ENCODE data around the gene ETFB. TPM values are rescaled to one million over a fixed set of nuclear protein-coding genes. Genes with fewer than 3 reads are reported as not detected.
"Not testable (repeated sequence)": the region's sequence is repeated elsewhere in the genome, so short reads cannot be mapped to it uniquely, and the experiment has no call there.

ETFB gene
- polyA plus RNA-seq = 100 to 1,000 TPM in 2 of 3 donors, 10 to 100 TPM in 1; 99.6 to 407 (median 224) TPM

- WGBS, 3 donors = 0 to 1% (median 0%) methylated on average over 23 to 27 of the region's 27 CpGs
These were observed at the start of gene ETFB for GRCh38 chr19:51365965-51366388. ETFB (minus strand) TSS chr19:51366388; CDS start chr19:51366326, 62 bp downstream.

DNA sequence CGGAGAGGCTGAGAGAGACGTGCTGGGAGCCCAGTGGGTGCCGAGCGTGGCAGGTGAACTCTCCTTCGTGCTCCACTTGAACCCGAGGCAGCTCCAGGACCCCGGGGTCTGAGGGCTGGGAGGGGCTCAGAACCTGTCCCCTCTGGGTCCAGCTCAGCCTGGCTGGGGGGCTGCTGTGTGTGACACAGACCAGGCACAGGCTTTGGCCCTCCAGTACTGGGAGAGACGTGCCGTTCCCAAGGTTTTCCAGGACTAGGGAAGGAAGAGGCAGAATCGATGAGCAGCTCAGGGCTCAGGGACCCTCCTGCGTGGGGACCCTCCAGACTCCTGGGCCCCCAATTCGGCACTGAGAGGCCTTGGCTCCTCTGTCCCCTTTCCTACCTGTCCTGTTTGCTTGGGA lies 49.0 kb upstream of the ETFB start:
- no peak overlapping the region for H3K27ac ChIP-seq (ENCODE audit: low read depth, low read length)
- WGBS, 3 donors = 71 to 89% (median 83%) methylated on average over 11 to 12 of the region's 12 CpGs

More at GRCh38 chr19:51365965-51366388, at the start of gene ETFB:
- peak within 1 kb of the TSS; percentile 21 for H3K27ac ChIP-seq (ENCODE audit: low read depth, low read length)

- WGBS, 3 donors = 80 to 95% (median 95%) methylated on average over 15 of the region's 15 CpGs
- no peak overlapping the region for H3K27ac ChIP-seq (ENCODE audit: low read depth, low read length)
These were observed 45.0 kb upstream of the ETFB start for GRCh38 chr19:51410950-51411748.

DNA sequence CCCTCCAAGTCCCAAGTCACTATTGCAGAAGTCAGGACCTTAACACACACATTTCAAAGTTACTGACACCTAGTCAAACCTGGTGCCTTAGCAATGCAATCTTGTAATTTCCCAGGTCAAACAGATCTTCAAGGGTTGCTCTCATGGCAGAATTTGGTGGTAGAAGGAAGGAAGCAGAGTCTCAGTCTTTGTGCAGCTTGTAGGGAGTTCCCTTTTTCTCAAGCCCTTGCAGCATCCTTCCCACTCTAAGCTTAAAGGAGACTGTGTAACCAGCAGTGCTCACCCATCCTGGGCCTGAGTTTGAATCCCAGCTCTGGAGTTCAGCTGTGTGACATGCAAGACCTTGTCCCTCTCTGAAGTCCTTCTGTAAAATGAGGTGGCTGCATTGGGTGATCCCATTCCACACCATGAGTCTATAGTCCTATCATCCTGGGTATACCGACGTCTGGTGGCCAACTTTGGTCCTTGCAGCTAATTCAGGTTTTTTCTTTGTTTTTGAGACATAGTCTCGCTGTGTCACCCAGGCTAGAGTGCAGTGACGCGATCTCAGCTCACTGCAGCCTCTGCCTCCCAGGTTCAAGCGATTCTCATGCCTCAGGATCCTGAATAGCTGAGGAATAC lies 41.4 kb upstream of the ETFB start:
- whole genome bisulfite sequencing, 3 donors = 38 to 55% (median 48%) methylated on average over 6 of the region's 6 CpGs
- no peak overlapping the region for H3K27ac ChIP-seq (ENCODE audit: low read depth, low read length)

GRCh38 chr19:51402117-51402516 lies 35.9 kb upstream of the ETFB start:
- 95 to 96% (median 95%) methylated on average over 9 of the region's 9 CpGs for WGBS, 3 donors
- H3K27ac ChIP-seq (ENCODE audit: low read depth, low read length) = no peak overlapping the region

GRCh38 chr19:51399936-51400335 lies 33.7 kb upstream of the ETFB start:
- H3K27ac ChIP-seq (ENCODE audit: low read depth, low read length) = not testable (repeated sequence)
- WGBS, 3 donors = 77 to 91% (median 77%) methylated on average over 7 of the region's 7 CpGs

DNA sequence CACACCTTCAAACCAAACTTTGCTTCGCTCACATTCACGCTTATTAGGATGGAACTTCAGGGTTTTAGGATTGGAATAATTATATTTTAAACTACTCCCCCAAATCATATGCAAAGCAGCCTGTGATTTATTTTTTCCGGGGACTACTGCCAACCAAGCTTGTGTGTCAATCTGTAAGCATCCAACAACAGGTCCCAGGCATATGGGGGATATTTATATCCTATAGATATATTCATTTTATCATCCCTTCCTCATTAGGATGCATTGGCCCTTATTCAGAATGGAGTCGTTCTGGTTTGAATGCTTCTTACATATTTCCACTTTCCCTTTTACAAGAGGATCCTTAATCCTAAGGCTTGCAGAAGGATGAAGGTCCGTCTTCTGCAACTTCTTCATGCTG lies 33.0 kb upstream of the ETFB start:
- H3K27ac ChIP-seq (ENCODE audit: low read depth, low read length) = no peak overlapping the region
- whole genome bisulfite sequencing, 3 donors = 91 to 92% (median 91%) methylated on average over 5 of the region's 5 CpGs

DNA sequence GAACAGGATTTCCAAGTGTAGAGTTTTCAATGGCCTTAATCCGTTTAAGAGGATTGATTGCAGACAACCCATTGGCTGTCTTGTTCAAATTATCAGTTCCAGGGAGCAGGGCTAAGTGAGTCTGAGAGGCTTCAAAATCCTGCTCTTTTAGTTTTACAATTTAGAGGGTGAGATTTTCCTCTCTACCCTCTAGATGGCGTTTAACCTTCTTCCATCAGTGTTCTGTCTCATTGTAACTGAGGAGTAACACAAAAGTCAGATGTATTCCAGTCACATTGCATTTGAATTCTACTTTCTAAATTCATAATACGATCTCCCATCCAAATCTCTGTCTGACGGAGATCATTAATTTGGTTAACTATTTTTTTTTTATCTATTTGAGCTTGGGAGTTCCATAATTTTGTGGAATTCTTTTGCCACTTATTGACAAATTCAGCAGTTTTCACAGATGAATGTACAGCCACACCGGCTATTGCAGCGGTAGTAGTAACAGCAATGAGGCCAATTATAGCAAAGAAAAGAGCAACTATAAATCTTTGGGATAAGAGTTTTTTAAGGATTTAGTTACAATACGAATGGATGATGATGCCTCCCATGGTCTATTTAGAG lies 32.0 kb upstream of the ETFB start:
- 42 to 47% (median 45%) methylated on average over 7 of the region's 7 CpGs for WGBS, 3 donors
- H3K27ac ChIP-seq (ENCODE audit: low read depth, low read length) = no peak overlapping the region

GRCh38 chr19:51397453-51397852 lies 31.3 kb upstream of the ETFB start:
- 71 to 75% (median 74%) methylated on average over 9 of the region's 9 CpGs for WGBS, 3 donors
- not testable (repeated sequence) for H3K27ac ChIP-seq (ENCODE audit: low read depth, low read length)

DNA sequence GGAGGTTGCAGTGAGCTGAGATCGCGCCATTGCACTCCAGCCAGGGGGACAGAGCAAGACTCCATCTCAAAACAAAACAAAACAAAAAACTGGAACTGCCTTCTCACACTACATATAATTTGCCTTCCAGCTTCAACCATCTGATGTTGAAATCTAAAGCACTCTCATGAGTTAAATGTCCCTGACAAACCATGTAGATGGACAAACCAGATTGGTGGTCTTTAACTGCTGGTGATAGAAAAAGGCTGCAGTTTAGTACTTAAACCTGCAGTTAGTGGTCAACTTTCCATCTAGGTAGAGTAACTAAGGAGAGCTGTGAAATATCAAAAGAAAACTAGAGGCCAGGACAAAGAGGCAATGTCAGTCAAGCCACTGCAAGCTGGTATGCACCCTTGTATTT lies 30.0 kb upstream of the ETFB start:
- H3K27ac ChIP-seq (ENCODE audit: low read depth, low read length) = no peak overlapping the region
- 94 to 100% (median 97%) methylated on average over 2 of the region's 2 CpGs for WGBS, 3 donors

DNA sequence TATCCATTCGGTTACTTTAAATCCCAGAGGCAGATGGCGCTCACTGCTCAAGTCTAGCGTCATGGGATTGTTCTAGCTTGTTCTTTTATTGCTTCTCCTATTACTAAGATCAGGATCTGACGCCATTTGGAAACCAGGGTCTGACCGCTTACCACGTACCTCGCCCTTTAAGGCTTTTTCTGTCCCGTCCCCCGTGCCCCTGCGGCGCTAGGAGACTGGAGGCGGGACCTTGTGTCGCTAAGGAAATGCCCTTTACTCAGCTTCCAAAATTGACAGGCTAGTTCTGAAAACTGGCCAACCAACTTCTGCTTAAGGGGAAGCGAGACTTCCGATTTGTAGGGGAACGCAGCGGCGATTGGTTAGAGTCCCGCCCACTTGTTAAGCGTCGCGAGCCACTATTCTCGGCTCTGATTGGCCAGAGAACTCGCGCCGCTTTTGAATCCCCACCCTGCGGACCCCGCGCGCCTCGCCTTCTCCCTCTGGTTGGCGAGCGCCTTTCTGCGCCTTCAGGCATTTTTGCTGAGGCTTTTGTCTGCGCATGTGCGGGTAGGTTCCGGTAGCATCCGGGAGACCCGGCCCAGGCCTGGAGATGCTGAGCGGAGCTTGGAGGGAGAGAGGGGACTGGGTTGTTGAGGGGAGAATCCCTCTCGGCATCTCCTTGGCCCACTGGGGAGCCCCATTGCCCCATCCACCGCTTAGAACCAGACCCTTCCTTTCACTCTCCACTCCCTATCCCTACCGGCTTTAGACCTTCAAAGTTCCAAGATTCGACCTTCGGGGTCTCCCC lies 28.1 kb upstream of the ETFB start:
- 1 to 3% (median 2%) methylated on average over 43 to 45 of the region's 45 CpGs for WGBS, 3 donors

GRCh38 chr19:51392701-51393100 lies 26.5 kb upstream of the ETFB start:
- WGBS, 3 donors = 67 to 100% (median 79%) methylated on average over 1 of the region's 1 CpG
- no peak overlapping the region for H3K27ac ChIP-seq (ENCODE audit: low read depth, low read length)

More for the DNA sequence above, 28.1 kb upstream of the ETFB start:
- peak overlapping the region; percentile 4 for H3K27ac ChIP-seq (ENCODE audit: low read depth, low read length)

DNA sequence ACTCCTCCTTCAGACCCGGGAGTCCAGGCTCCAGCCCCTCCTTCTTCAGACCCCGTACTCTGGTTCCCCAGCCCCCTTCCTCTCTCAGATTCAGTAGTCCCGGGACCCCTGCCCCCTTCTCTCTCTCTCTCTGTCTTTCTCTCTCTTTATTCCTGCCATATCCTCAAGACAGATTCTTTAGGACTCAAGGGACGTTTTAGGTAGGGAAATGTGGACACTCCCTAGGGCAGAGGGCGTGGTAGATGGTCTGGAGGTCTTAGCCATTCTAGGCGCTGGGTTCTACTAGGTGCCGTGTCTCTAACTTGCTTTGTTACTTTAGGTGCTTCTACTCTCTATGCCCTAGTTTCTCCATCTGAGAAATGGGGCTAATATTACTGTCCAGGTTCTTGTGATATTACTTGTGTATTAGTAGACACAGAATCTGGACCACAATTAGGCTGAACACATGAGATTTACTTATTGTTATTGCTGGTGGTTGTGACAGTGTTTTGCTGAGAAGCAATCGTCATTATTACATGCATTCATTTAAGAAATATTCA lies 25.0 kb upstream of the ETFB start:
- 57 to 71% (median 59%) methylated on average over 8 of the region's 8 CpGs for WGBS, 3 donors
- no peak overlapping the region for H3K27ac ChIP-seq (ENCODE audit: low read depth, low read length)

GRCh38 chr19:51389143-51389542 lies 23.0 kb upstream of the ETFB start:
- WGBS, 3 donors = 76 to 89% (median 83%) methylated on average over 14 of the region's 14 CpGs
- H3K27ac ChIP-seq (ENCODE audit: low read depth, low read length) = no peak overlapping the region

DNA sequence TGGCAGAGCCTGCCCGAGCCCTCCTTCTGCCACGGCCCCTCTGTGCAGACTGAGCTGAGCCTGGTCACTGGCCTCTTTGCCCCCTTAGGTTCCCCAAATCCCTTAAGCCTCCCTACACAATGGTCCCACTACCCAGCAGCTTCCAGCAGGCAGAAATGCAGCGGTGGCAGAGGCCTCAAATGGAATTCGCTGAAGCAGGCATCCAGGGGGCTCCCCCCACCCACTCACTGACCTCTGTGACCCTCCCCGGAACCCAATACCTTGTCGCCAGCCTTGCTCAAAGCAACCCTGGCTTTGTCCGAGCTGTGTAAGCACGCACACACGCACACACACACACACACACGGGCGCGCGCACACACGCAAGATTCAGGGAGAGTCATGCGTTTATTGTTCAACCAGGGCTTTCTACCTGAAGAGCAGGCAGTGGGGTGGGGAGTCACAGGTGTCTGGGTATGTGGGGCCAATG lies 21.8 kb upstream of the ETFB start, which contains the start of gene LIM2:
Gene LIM2, minus strand, starts transcription at position 51 of the 466 bp plus-strand sequence. CDS start 531 bp downstream, outside the sequence.
- no peak within 1 kb of the TSS for H3K27ac ChIP-seq (ENCODE audit: low read depth, low read length)
- WGBS, 3 donors = 68 to 87% (median 82%) methylated on average over 15 of the region's 15 CpGs

DNA sequence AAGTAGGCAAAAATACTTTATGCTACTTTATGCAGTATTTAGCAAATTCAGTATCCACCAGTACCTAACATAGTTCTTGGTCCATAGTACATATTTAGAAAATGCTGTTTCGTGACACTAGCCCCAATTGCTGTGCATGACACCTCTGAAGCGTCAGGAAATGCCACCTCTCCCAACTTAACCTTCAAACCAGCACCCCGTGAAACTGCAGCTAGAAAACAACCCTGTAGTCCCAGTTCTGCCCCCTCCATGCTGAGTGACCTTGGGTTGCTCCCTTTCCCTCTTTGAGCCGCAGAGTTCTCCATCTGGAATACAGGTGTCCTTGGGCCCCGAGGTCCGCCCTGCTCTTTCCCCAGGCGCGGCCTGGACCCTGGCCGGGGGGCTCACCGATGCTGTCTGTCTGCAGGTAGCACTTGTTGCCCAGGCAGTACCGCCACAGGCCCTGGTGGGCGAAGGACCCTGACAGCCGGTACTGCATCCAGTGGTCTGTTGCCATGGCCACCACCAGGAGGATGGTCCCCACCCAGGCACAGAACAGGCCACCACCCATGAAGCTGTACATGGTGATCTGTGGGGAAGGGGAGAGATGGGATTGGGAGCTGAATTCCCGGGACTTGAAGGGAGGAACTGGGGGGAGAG lies 20.8 kb upstream of the ETFB start:
- 77 to 91% (median 89%) methylated on average over 14 of the region's 14 CpGs for WGBS, 3 donors
- H3K27ac ChIP-seq (ENCODE audit: low read depth, low read length) = no peak overlapping the region

GRCh38 chr19:51382004-51382403 lies 15.8 kb upstream of the ETFB start:
- WGBS, 3 donors = 92 to 97% (median 97%) methylated on average over 4 of the region's 4 CpGs
- H3K27ac ChIP-seq (ENCODE audit: low read depth, low read length) = no peak overlapping the region

- 90 to 91% (median 90%) methylated on average over 9 of the region's 9 CpGs for WGBS, 3 donors
These were observed 14.2 kb upstream of the ETFB start for GRCh38 chr19:51380379-51380778.

More at GRCh38 chr19:51380379-51380778, 14.2 kb upstream of the ETFB start:
- no peak overlapping the region for H3K27ac ChIP-seq (ENCODE audit: low read depth, low read length)
